Measurements from ENCODE around the gene SDCBP2. TPM values are rescaled to one million over a fixed set of nuclear protein-coding genes. Genes with fewer than 3 reads are reported as not detected.
A peak's percentile ranks its signal among the peaks of the same experiment; 100 is the strongest.

Gene SDCBP2
- total and polyA plus RNA-seq, 9 donors: 0.92 to 34.7 (median 3.7) TPM

GRCh38 chr20:1324598-1325172 is 4.3 kb downstream of the SDCBP2 start:
- peak overlapping the region; percentile 76 for H3K4me3 ChIP-seq
- peaks cover 24% of the 10 kb centered on the region for H3K4me1 ChIP-seq (ENCODE audit: insufficient read depth)
- 22 to 25% (median 24%) methylated on average over 15 of the region's 15 CpGs for WGBS, 3 donors
- no peaks in the 10 kb centered on the region for H3K36me3 ChIP-seq
- no peaks in the 10 kb centered on the region for H3K27me3 ChIP-seq
- no peaks in the 10 kb centered on the region for H3K9me3 ChIP-seq
- TF ChIP-seq CTCF (IDR thresholded peaks at IDR 0.05) (no peak), POLR2A (IDR thresholded peaks at IDR 0.05) (no peak), EP300 (IDR thresholded peaks at IDR 0.05) (no peak)
- peak in 2 of 5 donors; percentile 23 to 48 for DNase-seq
- peak overlapping the region; percentile 92 to 97 for H3K27ac ChIP-seq
- intact Hi-C loops (cut with DNase I): loop anchor here in 2 of 4 donors (5.0 to 10.0 kb wide), 2 partner anchors 68 to 780 kb away; partner anchors contain the start of genes FKBP1A (in 2 of the 2) and STK35 (in 1 of the 2)

- TF ChIP-seq CTCF (IDR thresholded peaks at IDR 0.05): no peak
- TF ChIP-seq POLR2A (IDR thresholded peaks at IDR 0.05): no peak
- no peak for TF ChIP-seq EP300 (IDR thresholded peaks at IDR 0.05)
- Histone ChIP-seq H3K4me3 (no peak overlapping the region), H3K27ac (no peak overlapping the region), H3K4me1 (ENCODE audit: insufficient read depth) (peaks cover 24% of the 10 kb centered on the region), H3K9me3 (no peaks in the 10 kb centered on the region), H3K27me3 (no peaks in the 10 kb centered on the region), H3K36me3 (no peaks in the 10 kb centered on the region)
- WGBS, 3 donors: 72 to 76% (median 73%) methylated on average over 12 of the region's 12 CpGs
- intact Hi-C loops (cut with DNase I): loop anchor here in 2 of 4 donors (2.0 to 10.0 kb wide), 2 partner anchors 69 to 781 kb away; partner anchors contain the start of genes FKBP1A (in 1 of the 2) and STK35 (in 1 of the 2)
- peak in 2 of 5 donors; percentile 26 to 28 for DNase-seq
Measured at GRCh38 chr20:1323830-1324597, 4.9 kb downstream of the SDCBP2 start.

GRCh38 chr20:1323256-1323655 is 5.7 kb downstream of the SDCBP2 start:
- H3K9me3 ChIP-seq: no peaks in the 10 kb centered on the region
- no peak for TF ChIP-seq EP300 (IDR thresholded peaks at IDR 0.05)
- no peak for TF ChIP-seq POLR2A (IDR thresholded peaks at IDR 0.05)
- TF ChIP-seq CTCF (IDR thresholded peaks at IDR 0.05): no peak
- whole genome bisulfite sequencing, 3 donors: 59 to 74% (median 61%) methylated on average over 6 of the region's 6 CpGs
- H3K27ac ChIP-seq: peak overlapping the region in 1 of 2 donors; percentile 9
- DNase-seq: peak in 2 of 5 donors; percentile 6 to 19
- H3K27me3 ChIP-seq: no peaks in the 10 kb centered on the region
- no peak overlapping the region for H3K4me3 ChIP-seq
- H3K4me1 ChIP-seq (ENCODE audit: insufficient read depth): peaks cover 18% of the 10 kb centered on the region
- H3K36me3 ChIP-seq: no peaks in the 10 kb centered on the region
- intact Hi-C loops (cut with DNase I): loop anchor here in 2 of 4 donors (2.0 to 10.0 kb wide), 2 partner anchors 70 to 782 kb away; partner anchors contain the start of genes FKBP1A (in 1 of the 2) and STK35 (in 1 of the 2)

- WGBS, 3 donors: 47 to 51% (median 48%) methylated on average over 11 of the region's 11 CpGs
- TF ChIP-seq EP300 (IDR thresholded peaks at IDR 0.05) (no peak), POLR2A (IDR thresholded peaks at IDR 0.05) (no peak), CTCF (IDR thresholded peaks at IDR 0.05) (no peak)
- H3K27me3 ChIP-seq: no peaks in the 10 kb centered on the region
- intact Hi-C loops (cut with DNase I): loop anchor here in 2 of 4 donors (2.0 to 10.0 kb wide), 2 partner anchors 70 to 782 kb away; partner anchors contain the start of genes FKBP1A (in 1 of the 2) and STK35 (in 1 of the 2)
- DNase-seq: peak; percentile 51 to 77 (median 62)
- H3K9me3 ChIP-seq: no peaks in the 10 kb centered on the region
- H3K36me3 ChIP-seq: no peaks in the 10 kb centered on the region
- H3K4me1 ChIP-seq (ENCODE audit: insufficient read depth): peaks cover 13% of the 10 kb centered on the region
- H3K4me3 ChIP-seq: no peak overlapping the region
- H3K27ac ChIP-seq: peak overlapping the region; percentile 9 to 44
Measured at GRCh38 chr20:1322511-1323245, 6.3 kb downstream of the SDCBP2 start.

All from ovary (tissue), 9 donors.